Endodermal cell (in vitro differentiated cells): ENCODE results near the gene KIF25. TPM values are rescaled to one million over a fixed set of nuclear protein-coding genes. Genes with fewer than 3 reads are reported as not detected.

Experiments used
- DNase-seq: peaks from one replicate; pipeline ENCODE4 v3.0.0-alpha.2; 2017
- H3K27ac ChIP-seq: 2 replicates; pipeline ENCODE4 v1.5.1; 2013; ENCODE audit warnings: mild to moderate bottlenecking, low read depth, low read length, moderate library complexity
- H3K27me3 ChIP-seq: 2 replicates; pipeline ENCODE4 v1.6.1; 2013; ENCODE audit warnings: mild to moderate bottlenecking, low read length, moderate library complexity; ENCODE audit not compliant: insufficient read depth, control insufficient read depth, poor library complexity, severe bottlenecking
- H3K36me3 ChIP-seq: 2 replicates; pipeline ENCODE4 v1.7.0; 2013; ENCODE audit warnings: mild to moderate bottlenecking, low read length, moderate library complexity; ENCODE audit not compliant: control insufficient read depth, insufficient read depth
- H3K4me1 ChIP-seq: one replicate; pipeline ENCODE4 v1.7.0; 2013; ENCODE audit warnings: low read length; ENCODE audit not compliant: control insufficient read depth, insufficient read depth
- H3K4me3 ChIP-seq: 2 replicates; pipeline ENCODE4 v1.5.1; 2013; ENCODE audit warnings: mild to moderate bottlenecking, low read length, moderate library complexity
- H3K9ac ChIP-seq: 2 replicates; pipeline ENCODE4 v1.6.1; 2013; ENCODE audit warnings: mild to moderate bottlenecking, low read length, moderate library complexity; ENCODE audit not compliant: poor library complexity, severe bottlenecking; ENCODE audit errors: extremely low read depth
- H3K9me3 ChIP-seq: 2 replicates; pipeline ENCODE4 v1.6.1; 2013; ENCODE audit warnings: mild to moderate bottlenecking, low read length, moderate library complexity; ENCODE audit not compliant: control insufficient read depth
- H3K27ac Mint-ChIP-seq: 2 replicates; pipeline ENCODE4 v1.8.0; 2020; ENCODE audit warnings: mixed read lengths
- H3K27me3 Mint-ChIP-seq: 2 replicates; pipeline ENCODE4 v1.8.0; 2021; ENCODE audit warnings: mild to moderate bottlenecking, mixed read lengths; ENCODE audit not compliant: insufficient read depth
- H3K36me3 Mint-ChIP-seq: 2 replicates; pipeline ENCODE4 v1.8.0; 2020; ENCODE audit warnings: low read depth, mixed read lengths
- H3K4me1 Mint-ChIP-seq: 2 replicates; pipeline ENCODE4 v1.8.0; 2020; ENCODE audit warnings: mixed read lengths
- H3K4me3 Mint-ChIP-seq: 2 replicates; pipeline ENCODE4 v1.8.0; 2020; ENCODE audit warnings: mild to moderate bottlenecking, moderate library complexity, mixed read lengths
- H3K9me3 Mint-ChIP-seq: 2 replicates; pipeline ENCODE4 v1.8.0; 2020; ENCODE audit warnings: mild to moderate bottlenecking, mixed read lengths
- WGBS, 2 experiments: methylation state at CpG; one replicate each; pipeline versions ENCODE4 v1.1.5 to v1.1.7; 2013; ENCODE audit warnings: missing lambda C conversion rate in 2 of 2, mixed read lengths in 1 of 2; ENCODE audit not compliant: insufficient coverage in 1 of 2, insufficient read length in 1 of 2; 5-methylcytosine and 5-hydroxymethylcytosine counted together
- total RNA-seq, 2 donors: library from RNA; stranded (reverse); fragmentation: NEBNext Ultra II Directional in 1 of 2; extraction: Animal tissue kit (Norgen Biotek cat#: 25700) in 1 of 2; gene quantifications; 2 replicates in 1 of 2; 3 replicates in 1 of 2; pipeline ENCODE4 v1.2.1, GENCODE V29; 2021
- TF ChIP-seq, protein P1 (sequence below): fragments of 200-600 bp; sonication (generic); conservative IDR thresholded peaks from 2 replicates; pipeline ENCODE4 v1.5.0; 2021; ENCODE audit warnings: antibody characterized with exemption, mild to moderate bottlenecking

The KIF25 gene
- total RNA-seq, 2 donors from 2014 or later, result 1.3 TPM; not detected in 1

DNA sequence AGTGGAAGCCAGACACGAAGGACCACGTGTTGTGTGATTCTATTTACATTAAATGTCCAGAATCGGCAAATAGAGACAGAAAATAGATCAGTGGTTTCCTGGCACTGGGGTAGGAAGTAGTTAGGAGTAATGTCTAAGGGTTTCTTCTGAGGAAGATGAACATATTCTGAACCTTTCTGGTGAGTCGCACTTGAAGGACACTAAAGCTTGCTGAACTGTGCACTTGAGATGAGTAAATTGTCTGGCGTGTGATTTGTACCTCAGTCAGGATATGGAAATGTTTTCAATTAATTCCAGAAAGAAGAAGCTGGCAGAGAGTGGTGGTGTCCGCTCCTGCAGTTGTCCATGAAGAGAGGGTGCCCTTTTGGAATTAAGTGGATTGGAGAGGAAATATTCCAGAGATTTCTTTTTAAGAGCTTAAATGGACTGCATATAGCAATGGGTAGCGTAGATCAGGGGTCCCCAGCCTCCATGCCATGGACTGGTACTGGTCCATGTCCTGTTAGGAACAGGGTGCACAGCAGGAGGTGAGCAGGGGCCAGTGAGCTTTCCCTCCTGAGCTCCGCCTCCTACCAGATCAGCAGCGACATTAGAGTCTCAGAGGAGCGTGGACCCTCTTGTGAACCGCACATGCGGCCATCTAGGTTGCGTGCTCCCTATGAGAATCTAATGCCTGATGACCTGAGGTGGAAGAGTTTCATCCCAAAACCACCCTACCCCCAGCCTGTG is 12.4 kb upstream of the KIF25 start:
- Histone ChIP-seq H3K27ac (no peak overlapping the region), H3K4me3 (no peak overlapping the region), H3K9ac (no peak overlapping the region), H3K4me1 (peaks cover under 1% of the 10 kb centered on the region), H3K9me3 (peaks cover 28% of the 10 kb centered on the region), H3K27me3 (no peaks in the 10 kb centered on the region), H3K36me3 (no peaks in the 10 kb centered on the region)
- peaks cover under 1% of the 10 kb centered on the region for H3K36me3 Mint-ChIP-seq
- H3K4me1 Mint-ChIP-seq, result peaks cover 5% of the 10 kb centered on the region
- H3K9me3 Mint-ChIP-seq, result peaks cover 19% of the 10 kb centered on the region
- H3K27ac Mint-ChIP-seq, result no peak overlapping the region
- TF ChIP-seq, protein P1, sequence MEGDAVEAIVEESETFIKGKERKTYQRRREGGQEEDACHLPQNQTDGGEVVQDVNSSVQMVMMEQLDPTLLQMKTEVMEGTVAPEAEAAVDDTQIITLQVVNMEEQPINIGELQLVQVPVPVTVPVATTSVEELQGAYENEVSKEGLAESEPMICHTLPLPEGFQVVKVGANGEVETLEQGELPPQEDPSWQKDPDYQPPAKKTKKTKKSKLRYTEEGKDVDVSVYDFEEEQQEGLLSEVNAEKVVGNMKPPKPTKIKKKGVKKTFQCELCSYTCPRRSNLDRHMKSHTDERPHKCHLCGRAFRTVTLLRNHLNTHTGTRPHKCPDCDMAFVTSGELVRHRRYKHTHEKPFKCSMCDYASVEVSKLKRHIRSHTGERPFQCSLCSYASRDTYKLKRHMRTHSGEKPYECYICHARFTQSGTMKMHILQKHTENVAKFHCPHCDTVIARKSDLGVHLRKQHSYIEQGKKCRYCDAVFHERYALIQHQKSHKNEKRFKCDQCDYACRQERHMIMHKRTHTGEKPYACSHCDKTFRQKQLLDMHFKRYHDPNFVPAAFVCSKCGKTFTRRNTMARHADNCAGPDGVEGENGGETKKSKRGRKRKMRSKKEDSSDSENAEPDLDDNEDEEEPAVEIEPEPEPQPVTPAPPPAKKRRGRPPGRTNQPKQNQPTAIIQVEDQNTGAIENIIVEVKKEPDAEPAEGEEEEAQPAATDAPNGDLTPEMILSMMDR, result no peak
- no peak overlapping the region for H3K4me3 Mint-ChIP-seq
- no peaks in the 10 kb centered on the region for H3K27me3 Mint-ChIP-seq
- WGBS, 2 experiments, result 88 to 94% methylated on average over 11 to 13 of the region's 13 CpGs
- DNase-seq, result no peak

DNA sequence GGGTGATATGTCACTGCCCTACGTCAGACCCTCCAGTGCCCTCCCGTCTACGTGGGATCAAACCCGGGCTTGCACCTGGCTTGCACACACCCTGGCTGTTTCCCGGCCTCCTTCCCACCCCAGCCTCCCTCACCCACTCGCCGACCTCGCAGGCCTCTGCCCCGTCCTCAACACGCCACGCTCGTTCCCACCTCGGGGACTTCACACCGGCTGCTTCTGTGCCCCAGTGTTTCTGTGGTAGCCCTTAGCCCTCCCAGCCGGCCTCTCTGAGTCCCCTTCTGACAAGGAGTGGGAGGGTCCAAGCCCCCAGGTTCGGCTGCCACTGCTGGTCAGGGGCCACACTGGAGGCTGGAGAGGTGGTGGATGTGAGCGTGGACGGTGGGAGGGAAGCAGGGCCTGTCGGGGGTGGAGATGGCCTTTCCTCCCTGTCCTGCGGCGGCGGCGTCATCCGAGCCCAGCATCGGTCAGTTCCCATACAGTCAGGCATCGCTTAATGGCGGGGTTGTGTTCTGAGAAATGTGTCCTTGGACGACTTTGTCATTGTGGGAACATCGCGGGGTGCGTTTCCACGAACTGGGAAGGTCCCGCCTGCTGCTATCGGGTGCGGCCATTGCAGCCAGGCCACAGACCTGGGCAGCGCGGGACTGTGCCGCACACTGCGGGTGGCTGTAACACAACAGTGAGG is 11.4 kb upstream of the KIF25 start:
- H3K36me3 ChIP-seq, result no peaks in the 10 kb centered on the region
- Mint-ChIP-seq H3K27ac (no peak overlapping the region), H3K4me3 (no peak overlapping the region), H3K4me1 (no peaks in the 10 kb centered on the region), H3K9me3 (peaks cover 18% of the 10 kb centered on the region), H3K27me3 (no peaks in the 10 kb centered on the region), H3K36me3 (no peaks in the 10 kb centered on the region)
- no peak for DNase-seq
- H3K27me3 ChIP-seq, result no peaks in the 10 kb centered on the region
- H3K4me3 ChIP-seq, result no peak overlapping the region
- H3K9ac ChIP-seq, result no peak overlapping the region
- H3K27ac ChIP-seq, result no peak overlapping the region
- TF ChIP-seq, protein P1, result no peak
- no peaks in the 10 kb centered on the region for H3K4me1 ChIP-seq
- peaks cover 25% of the 10 kb centered on the region for H3K9me3 ChIP-seq
- WGBS, 2 experiments, result 94% methylated on average over 24 to 39 of the region's 39 CpGs

DNA sequence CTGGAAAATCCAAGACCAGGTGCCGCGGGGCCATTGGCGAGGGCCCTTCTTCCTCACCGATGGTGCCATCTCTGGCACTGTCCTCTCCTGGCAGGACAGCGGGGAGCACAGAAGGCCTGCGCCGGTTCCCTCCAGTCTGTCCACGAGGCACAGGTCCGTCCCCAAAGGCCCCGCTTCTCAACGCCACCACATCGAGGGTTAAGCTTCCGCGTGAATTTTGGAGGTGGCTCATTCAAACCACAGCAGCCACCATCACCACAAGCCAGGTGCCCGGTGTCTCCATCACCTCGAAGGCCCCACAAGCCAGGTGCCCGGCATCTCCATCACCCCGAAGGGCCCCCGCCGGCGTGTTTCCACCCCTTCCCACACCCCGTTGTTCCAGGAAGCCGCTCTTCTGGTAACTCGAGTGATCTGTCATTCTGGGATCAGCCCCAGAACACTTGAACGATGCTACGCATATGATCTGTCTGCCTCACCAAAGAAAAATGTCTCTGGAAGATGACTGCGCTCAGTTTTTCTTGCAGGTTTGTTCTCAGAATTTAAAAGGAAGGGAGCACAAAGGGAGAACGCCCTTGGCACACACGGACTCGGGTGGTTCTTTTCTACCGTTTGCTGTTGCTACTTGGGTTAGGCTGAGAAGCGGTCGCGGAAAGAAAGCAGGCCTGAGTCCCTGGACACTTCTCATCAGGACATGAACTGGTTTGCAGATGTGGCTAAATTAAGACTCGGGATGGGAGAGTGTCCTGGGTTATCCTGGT is 9.9 kb upstream of the KIF25 start:
- no peaks in the 10 kb centered on the region for H3K4me1 ChIP-seq
- TF ChIP-seq, protein P1, result no peak
- no peak overlapping the region for H3K4me3 ChIP-seq
- no peak for DNase-seq
- peaks cover 18% of the 10 kb centered on the region for H3K9me3 ChIP-seq
- no peaks in the 10 kb centered on the region for H3K36me3 ChIP-seq
- Mint-ChIP-seq H3K27ac (no peak overlapping the region), H3K36me3 (no peaks in the 10 kb centered on the region), H3K4me1 (no peaks in the 10 kb centered on the region), H3K27me3 (no peaks in the 10 kb centered on the region), H3K9me3 (peaks cover 15% of the 10 kb centered on the region), H3K4me3 (no peak overlapping the region)
- no peak overlapping the region for H3K27ac ChIP-seq
- no peak overlapping the region for H3K9ac ChIP-seq
- H3K27me3 ChIP-seq, result no peaks in the 10 kb centered on the region
- 92 to 94% methylated on average over 28 to 35 of the region's 35 CpGs for WGBS, 2 experiments
